B cell (primary cell): ENCODE data around the gene CUBN. TPM values are rescaled to one million over a fixed set of nuclear protein-coding genes. Genes with fewer than 3 reads are reported as not detected.

ENCODE experiments used
- ATAC-seq: fragments of 200-7000 bp; cut with Tn5 transposase; one replicate; pipeline ENCODE4 v1.10.0; 2021; ENCODE audit warnings: low read depth, mild to moderate bottlenecking, moderate number of reproducible peaks, moderate library complexity
- CTCF ChIA-PET: fragments of 350-600 bp; sonication (Branson Sonifier 250); formaldehyde crosslinking; loops from one replicate; lab custom pipeline; 2021; ENCODE audit warnings: antibody characterized with exemption, inconsistent platforms; lab: Charles Lee
- POLR2A ChIA-PET: fragments of 350-600 bp; sonication (Branson Sonifier 250); formaldehyde crosslinking; loops from one replicate; lab custom pipeline; 2021; ENCODE audit warnings: antibody characterized with exemption; lab: Charles Lee
- DNase-seq: peaks from one replicate; pipeline ENCODE4 v3.0.0; 2013
- H2AFZ ChIP-seq: 2 replicates; pipeline ENCODE4 v1.6.1; 2012; ENCODE audit warnings: mild to moderate bottlenecking, low read depth, low read length; ENCODE audit not compliant: insufficient read depth, poor library complexity, severe bottlenecking
- H3K27ac ChIP-seq, 2 donors: 1 replicate in 1 of 2; 2 replicates in 1 of 2; pipeline ENCODE4 v1.5.1; 2012 to 2013; ENCODE audit warnings: low read length in 2 of 2, mild to moderate bottlenecking in 2 of 2, moderate library complexity in 1 of 2
- H3K27me3 ChIP-seq, 4 experiments: fragments of 200-600 bp in 1 of 4; sonication (generic) in 1 of 4; replicated peaks in 1 of 4; 1 replicate in 2 of 4; 2 replicates in 2 of 4; pipeline versions ENCODE4 v1.6.1 to v1.7.0; 2013 to 2016; ENCODE audit warnings: low read length in 3 of 4, mild to moderate bottlenecking in 2 of 4, mixed read lengths in 1 of 4, moderate library complexity in 1 of 4; ENCODE audit not compliant: insufficient read depth in 4 of 4, control insufficient read depth in 3 of 4; ENCODE audit errors: control extremely low read depth in 1 of 4
- H3K36me3 ChIP-seq, 2 experiments: replicated peaks in 1 of 2; 1 replicate in 1 of 2; 2 replicates in 1 of 2; pipeline versions ENCODE4 v1.6.1 to v1.7.1; 2013; ENCODE audit warnings: low read length in 1 of 2; ENCODE audit not compliant: insufficient read depth in 2 of 2, control insufficient read depth in 1 of 2; ENCODE audit errors: control extremely low read depth in 1 of 2, extremely low read depth in 1 of 2
- H3K4me1 ChIP-seq, 2 donors: fragments of 200-600 bp in 1 of 2; sonication (generic) in 1 of 2; 1 replicate in 1 of 2; 2 replicates in 1 of 2; pipeline versions ENCODE4 v1.5.1 to v1.6.1; 2013 to 2017; ENCODE audit warnings: low read length in 2 of 2; ENCODE audit not compliant: control insufficient read depth in 2 of 2, insufficient read depth in 2 of 2
- H3K4me2 ChIP-seq: replicated peaks from 2 replicates; pipeline ENCODE3; 2012; ENCODE audit warnings: mild to moderate bottlenecking, low read depth, low read length; ENCODE audit not compliant: poor library complexity, severe bottlenecking
- H3K4me3 ChIP-seq, 5 experiments: fragments of 200-600 bp in 1 of 5; sonication (generic) in 1 of 5; 1 replicate in 3 of 5; 2 replicates in 2 of 5; pipeline versions ENCODE4 v1.5.1 to v1.7.0; 2011 to 2016; ENCODE audit warnings: low read length in 4 of 5, mild to moderate bottlenecking in 4 of 5, low read depth in 2 of 5, control low read depth in 1 of 5, moderate library complexity in 1 of 5; ENCODE audit not compliant: insufficient read depth in 1 of 5; ENCODE audit errors: control extremely low read depth in 1 of 5, extremely low read depth in 1 of 5
- H3K79me2 ChIP-seq: fragments of 200-600 bp; sonication (generic); one replicate; pipeline ENCODE4 v1.6.0; 2016; ENCODE audit warnings: low read length; ENCODE audit not compliant: control insufficient read depth, insufficient read depth
- H3K9ac ChIP-seq: fragments of 200-600 bp; sonication (generic); 2 replicates; pipeline ENCODE4 v1.6.1; 2017; ENCODE audit warnings: mild to moderate bottlenecking, low read length, moderate library complexity
- H3K9me3 ChIP-seq, 3 donors: one replicate each; pipeline versions ENCODE4 v1.6.1 to v1.7.1; 2013; ENCODE audit warnings: low read length in 2 of 3; ENCODE audit not compliant: control insufficient read depth in 2 of 3, insufficient read depth in 1 of 3; ENCODE audit errors: control extremely low read depth in 1 of 3
- H4K20me1 ChIP-seq: 2 replicates; pipeline ENCODE4 v1.6.0; 2012; ENCODE audit warnings: mild to moderate bottlenecking, low read length; ENCODE audit not compliant: insufficient read depth, control insufficient read depth, poor library complexity, severe bottlenecking
- H3K27ac Mint-ChIP-seq: one replicate; pipeline ENCODE4 v1.8.0; 2021; ENCODE audit warnings: mixed read lengths
- H3K27me3 Mint-ChIP-seq: one replicate; pipeline ENCODE4 v1.8.0; 2021; ENCODE audit warnings: mixed read lengths
- H3K4me1 Mint-ChIP-seq: one replicate; pipeline ENCODE4 v1.8.0; 2021; ENCODE audit warnings: mixed read lengths
- H3K4me3 Mint-ChIP-seq: one replicate; pipeline ENCODE4 v1.8.0; 2021; ENCODE audit warnings: mixed read lengths
- H3K9me3 Mint-ChIP-seq: one replicate; pipeline ENCODE4 v1.8.0; 2022; ENCODE audit warnings: mixed read lengths; ENCODE audit not compliant: insufficient read depth
- EZH2 ChIP-seq: IDR thresholded peaks from 2 replicates; pipeline ENCODE4 v1.6.1; 2012; ENCODE audit warnings: borderline replicate concordance, low read depth, mild to moderate bottlenecking, moderate library complexity, low read length; ENCODE audit not compliant: insufficient read depth, poor library complexity, severe bottlenecking
- WGBS: methylation state at CpG from one replicate; pipeline ENCODE4 v1.1.5; 2013; ENCODE audit warnings: missing lambda C conversion rate; ENCODE audit not compliant: insufficient coverage; 5-methylcytosine and 5-hydroxymethylcytosine counted together
- intact Hi-C: fragments of 100-400 bp; cut with micrococcal nuclease; formaldehyde crosslinking; loops from one replicate; pipeline ENCODE4 v1.10.0; 2022
- polyA plus RNA-seq: library from polyadenylated mRNA; depleted of rRNA; stranded (reverse); fragments of >200 nt; gene quantifications from 2 replicates; pipeline ENCODE4 v1.2.3, GENCODE V29; 2012
- total RNA-seq, 2 donors: library from RNA; stranded (reverse); fragments of 120-200 nt in 1 of 2; gene quantifications; 1 replicate in 1 of 2; 2 replicates in 1 of 2; pipeline versions ENCODE4 v1.2.3 to v1.2.4, GENCODE V29; 2013 to 2022
- TF ChIP-seq, protein P1 (sequence below): fragments of 200-600 bp; IDR thresholded peaks from one replicate; pipeline ENCODE4 v1.8.0; 2022; ENCODE audit warnings: antibody characterized with exemption, mild to moderate bottlenecking

CUBN gene
- total and polyA plus RNA-seq, 2 donors (not counting 1 experiment from before 2014, with no cell fraction given): 4.2 to 5.7 TPM

DNA sequence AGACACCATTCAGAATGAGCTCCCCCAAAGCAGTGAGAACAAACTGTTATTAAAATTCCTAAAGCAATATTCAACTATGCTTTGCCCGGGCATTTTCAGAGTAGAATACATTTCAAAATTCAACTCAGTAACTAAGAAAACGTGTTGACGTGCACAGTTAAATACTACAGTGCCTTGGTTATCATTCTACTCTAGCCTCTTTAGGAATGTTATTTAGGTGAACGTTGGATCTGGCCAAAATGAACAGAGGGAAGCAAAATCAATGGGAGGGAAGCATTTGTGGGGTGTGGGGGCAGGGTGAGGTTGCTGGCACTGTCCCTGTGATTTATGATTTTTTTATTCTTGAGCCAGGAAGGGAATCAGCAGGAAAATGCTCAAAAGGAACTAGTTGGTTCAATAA, 339.8 kb downstream of the CUBN start:
- ChIA-PET CTCF (no interaction called here), POLR2A (no interaction called here)
- H4K20me1 ChIP-seq: no peaks in the 10 kb centered on the region
- no peak overlapping the region for H3K4me3 Mint-ChIP-seq
- peaks cover 21% of the 10 kb centered on the region for H3K79me2 ChIP-seq
- ATAC-seq (no peak), DNase-seq (no peak)
- peaks cover 16% of the 10 kb centered on the region for H3K4me1 Mint-ChIP-seq
- H3K36me3 ChIP-seq: peaks cover 1 to 7% of the 10 kb centered on the region in 2 experiments
- no peak overlapping the region for H3K9ac ChIP-seq
- TF ChIP-seq EZH2: no peak
- TF ChIP-seq, protein P1, sequence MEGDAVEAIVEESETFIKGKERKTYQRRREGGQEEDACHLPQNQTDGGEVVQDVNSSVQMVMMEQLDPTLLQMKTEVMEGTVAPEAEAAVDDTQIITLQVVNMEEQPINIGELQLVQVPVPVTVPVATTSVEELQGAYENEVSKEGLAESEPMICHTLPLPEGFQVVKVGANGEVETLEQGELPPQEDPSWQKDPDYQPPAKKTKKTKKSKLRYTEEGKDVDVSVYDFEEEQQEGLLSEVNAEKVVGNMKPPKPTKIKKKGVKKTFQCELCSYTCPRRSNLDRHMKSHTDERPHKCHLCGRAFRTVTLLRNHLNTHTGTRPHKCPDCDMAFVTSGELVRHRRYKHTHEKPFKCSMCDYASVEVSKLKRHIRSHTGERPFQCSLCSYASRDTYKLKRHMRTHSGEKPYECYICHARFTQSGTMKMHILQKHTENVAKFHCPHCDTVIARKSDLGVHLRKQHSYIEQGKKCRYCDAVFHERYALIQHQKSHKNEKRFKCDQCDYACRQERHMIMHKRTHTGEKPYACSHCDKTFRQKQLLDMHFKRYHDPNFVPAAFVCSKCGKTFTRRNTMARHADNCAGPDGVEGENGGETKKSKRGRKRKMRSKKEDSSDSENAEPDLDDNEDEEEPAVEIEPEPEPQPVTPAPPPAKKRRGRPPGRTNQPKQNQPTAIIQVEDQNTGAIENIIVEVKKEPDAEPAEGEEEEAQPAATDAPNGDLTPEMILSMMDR: no peak
- H3K27me3 Mint-ChIP-seq: no peaks in the 10 kb centered on the region
- H3K27ac Mint-ChIP-seq: no peak overlapping the region
- intact Hi-C loops: no loop called here
- H3K9me3 ChIP-seq: peaks cover 0 to 6% (median 0%) of the 10 kb centered on the region in 3 donors
- no peak overlapping the region for H2AFZ ChIP-seq
- no peak overlapping the region for H3K4me3 ChIP-seq
- no peak overlapping the region for H3K4me2 ChIP-seq
- H3K27me3 ChIP-seq: no peaks in the 10 kb centered on the region
- peaks cover 2% of the 10 kb centered on the region for H3K9me3 Mint-ChIP-seq
- 80% methylated on average over 1 of the region's 4 CpGs for WGBS
- H3K27ac ChIP-seq: no peak overlapping the region
- H3K4me1 ChIP-seq: peaks cover 9 to 19% of the 10 kb centered on the region in 2 donors

DNA sequence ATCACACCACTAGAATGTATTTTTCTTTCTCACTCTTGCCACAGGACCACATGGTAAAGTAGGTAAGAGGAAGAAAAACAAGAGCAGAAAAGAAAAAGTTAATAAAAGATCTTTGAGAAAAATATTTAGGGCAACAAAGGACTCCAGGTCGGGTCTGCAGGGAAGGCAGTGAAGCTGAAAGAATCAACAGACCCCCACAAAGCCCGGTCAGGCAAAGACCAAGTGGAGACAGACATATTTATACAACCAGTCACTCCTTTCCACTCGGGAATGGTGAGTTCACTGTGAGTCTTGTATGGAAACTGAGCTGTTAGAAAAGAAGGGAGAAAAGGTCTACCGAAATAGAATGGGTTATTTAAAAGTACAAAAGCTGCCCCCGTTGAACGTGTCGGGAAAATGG, 340.4 kb downstream of the CUBN start:
- WGBS: 100% methylated on average over 4 of the region's 7 CpGs
- H3K36me3 ChIP-seq: peaks cover 1 to 7% of the 10 kb centered on the region in 2 experiments
- ATAC-seq: no peak
- H3K9ac ChIP-seq: no peak overlapping the region
- H3K4me3 ChIP-seq: no peak overlapping the region
- H3K27me3 Mint-ChIP-seq: no peaks in the 10 kb centered on the region
- H2AFZ ChIP-seq: no peak overlapping the region
- H3K27ac ChIP-seq: no peak overlapping the region
- intact Hi-C loops: no loop called here
- peaks cover 16% of the 10 kb centered on the region for H3K4me1 Mint-ChIP-seq
- no peak for DNase-seq
- TF ChIP-seq, protein P1: no peak
- TF ChIP-seq EZH2: no peak
- H4K20me1 ChIP-seq: no peaks in the 10 kb centered on the region
- H3K4me1 ChIP-seq: peaks cover 9 to 19% of the 10 kb centered on the region in 2 donors
- peaks cover 19% of the 10 kb centered on the region for H3K79me2 ChIP-seq
- peaks cover 4% of the 10 kb centered on the region for H3K9me3 Mint-ChIP-seq
- no peak overlapping the region for H3K27ac Mint-ChIP-seq
- no peak overlapping the region for H3K4me3 Mint-ChIP-seq
- POLR2A ChIA-PET: no interaction called here
- peaks cover 0 to 6% (median 0%) of the 10 kb centered on the region in 3 donors for H3K9me3 ChIP-seq
- CTCF ChIA-PET: no interaction called here
- no peaks in the 10 kb centered on the region for H3K27me3 ChIP-seq
- no peak overlapping the region for H3K4me2 ChIP-seq
